ENCODE results near the gene BANP.
A peak's percentile ranks its signal among the peaks of the same experiment; 100 is the strongest.

BANP gene

DNA sequence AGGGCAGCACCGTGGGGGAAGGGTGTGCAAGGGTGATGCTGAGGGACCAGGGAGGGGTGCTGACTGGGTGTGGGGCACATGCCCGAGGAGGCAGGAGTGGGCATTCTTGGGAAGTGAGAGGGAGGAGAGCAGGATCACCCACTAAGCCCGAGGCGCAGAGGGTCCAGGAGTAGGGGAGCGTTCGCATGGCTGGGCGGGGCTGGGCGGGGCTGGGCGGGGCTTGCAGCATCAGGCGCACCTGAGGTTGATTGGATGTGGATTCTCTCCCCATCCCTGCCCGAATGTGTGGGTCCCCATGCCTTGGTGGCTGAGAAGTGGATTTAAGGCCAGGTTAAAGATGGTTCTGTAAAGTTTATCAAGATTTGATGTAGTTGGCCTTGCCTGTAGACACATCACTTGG is 14.2 kb downstream of the BANP start:
- no peak for DNase-seq (ENCODE audit: low read depth)
- TF ChIP-seq, protein P1, sequence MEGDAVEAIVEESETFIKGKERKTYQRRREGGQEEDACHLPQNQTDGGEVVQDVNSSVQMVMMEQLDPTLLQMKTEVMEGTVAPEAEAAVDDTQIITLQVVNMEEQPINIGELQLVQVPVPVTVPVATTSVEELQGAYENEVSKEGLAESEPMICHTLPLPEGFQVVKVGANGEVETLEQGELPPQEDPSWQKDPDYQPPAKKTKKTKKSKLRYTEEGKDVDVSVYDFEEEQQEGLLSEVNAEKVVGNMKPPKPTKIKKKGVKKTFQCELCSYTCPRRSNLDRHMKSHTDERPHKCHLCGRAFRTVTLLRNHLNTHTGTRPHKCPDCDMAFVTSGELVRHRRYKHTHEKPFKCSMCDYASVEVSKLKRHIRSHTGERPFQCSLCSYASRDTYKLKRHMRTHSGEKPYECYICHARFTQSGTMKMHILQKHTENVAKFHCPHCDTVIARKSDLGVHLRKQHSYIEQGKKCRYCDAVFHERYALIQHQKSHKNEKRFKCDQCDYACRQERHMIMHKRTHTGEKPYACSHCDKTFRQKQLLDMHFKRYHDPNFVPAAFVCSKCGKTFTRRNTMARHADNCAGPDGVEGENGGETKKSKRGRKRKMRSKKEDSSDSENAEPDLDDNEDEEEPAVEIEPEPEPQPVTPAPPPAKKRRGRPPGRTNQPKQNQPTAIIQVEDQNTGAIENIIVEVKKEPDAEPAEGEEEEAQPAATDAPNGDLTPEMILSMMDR (conservative IDR thresholded peaks at IDR 0.05; ENCODE audit: control insufficient read depth, insufficient read depth, low read depth, low read length): no peak
- H3K4me3 ChIP-seq (ENCODE audit: control insufficient read depth, low read depth, low read length): no peak overlapping the region

DNA sequence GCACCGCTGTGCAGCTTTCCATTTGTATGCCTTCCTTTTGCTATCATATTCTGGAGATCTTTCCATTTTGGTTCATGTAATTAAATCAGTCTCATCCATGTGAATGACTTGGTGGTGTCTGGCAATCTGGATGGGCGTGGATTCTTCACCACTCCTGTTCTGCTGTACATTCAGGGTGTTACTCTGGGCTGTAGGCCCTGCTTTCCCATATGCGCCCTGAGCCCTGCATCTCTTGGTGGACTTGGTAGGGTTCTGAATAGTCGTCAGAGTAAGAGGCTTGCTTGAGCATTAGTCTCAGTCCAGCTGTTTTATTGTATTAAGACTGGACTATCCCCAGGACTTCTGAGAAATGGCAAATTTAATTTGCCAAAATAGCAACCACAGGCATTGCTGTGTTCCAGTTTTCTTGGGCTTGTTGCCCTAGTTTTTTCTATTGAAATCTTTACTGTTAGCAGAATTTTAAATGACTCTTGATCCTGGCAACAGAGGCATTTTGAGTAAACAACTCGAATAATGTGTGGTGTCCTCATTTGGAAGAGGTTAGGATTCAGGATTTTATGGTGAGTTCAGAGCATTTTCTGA is 14.9 kb downstream of the BANP start:
- peak; percentile 69 for DNase-seq (ENCODE audit: low read depth)
- H3K4me3 ChIP-seq (ENCODE audit: control insufficient read depth, low read depth, low read length): no peak overlapping the region
- TF ChIP-seq, protein P1 (conservative IDR thresholded peaks at IDR 0.05; ENCODE audit: control insufficient read depth, insufficient read depth, low read depth, low read length): no peak

DNA sequence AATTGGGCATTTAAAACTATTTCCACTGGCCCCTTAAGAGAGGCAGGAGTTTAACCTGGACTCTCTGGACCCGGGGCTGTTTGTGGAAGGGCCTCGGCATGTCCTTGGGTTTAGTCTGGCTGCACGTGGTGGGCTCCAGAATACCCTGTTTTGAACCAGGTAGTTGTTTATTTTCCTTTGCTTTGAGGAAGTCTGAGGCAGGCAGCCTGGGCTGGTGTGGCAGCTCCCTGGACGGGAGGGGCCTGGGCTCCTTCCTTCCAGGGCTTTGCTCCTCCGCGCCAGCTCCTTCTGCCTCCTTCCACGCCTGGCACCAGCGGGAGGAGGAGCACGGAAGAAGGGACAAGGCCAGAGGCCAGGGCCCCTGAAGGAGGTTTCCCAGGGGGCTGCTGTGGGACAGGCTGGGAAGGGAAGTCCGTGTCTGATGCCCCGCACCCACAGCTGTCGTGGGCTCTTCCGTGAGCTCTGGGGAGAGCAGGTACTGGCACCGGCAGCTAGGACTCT is 15.5 kb downstream of the BANP start:
- DNase-seq (ENCODE audit: low read depth): no peak
- H3K4me3 ChIP-seq (ENCODE audit: control insufficient read depth, low read depth, low read length): no peak overlapping the region
- TF ChIP-seq, protein P1 (conservative IDR thresholded peaks at IDR 0.05; ENCODE audit: control insufficient read depth, insufficient read depth, low read depth, low read length): no peak

DNA sequence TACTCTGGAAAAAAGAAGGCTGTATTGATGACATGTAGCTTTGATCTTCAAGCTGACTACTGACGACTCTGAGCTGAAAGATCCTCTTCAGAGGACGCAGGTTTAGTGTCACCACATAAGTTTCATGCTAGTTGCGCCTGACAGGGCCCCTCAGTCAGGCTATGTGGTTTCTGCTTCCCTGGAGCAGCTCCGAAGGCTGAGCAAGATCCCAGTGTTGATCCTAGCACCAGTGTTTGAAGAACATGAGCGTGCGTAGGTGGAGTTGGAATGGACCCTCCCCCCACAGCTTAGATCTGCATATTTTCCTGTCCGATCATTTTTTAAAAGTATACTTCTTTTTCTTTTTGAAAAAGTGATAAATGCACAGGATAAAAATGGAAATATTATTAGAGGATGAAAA is 17.3 kb downstream of the BANP start:
- TF ChIP-seq, protein P1 (conservative IDR thresholded peaks at IDR 0.05; ENCODE audit: control insufficient read depth, insufficient read depth, low read depth, low read length): no peak
- peak; percentile 84 for DNase-seq (ENCODE audit: low read depth)
- H3K4me3 ChIP-seq (ENCODE audit: control insufficient read depth, low read depth, low read length): no peak overlapping the region

DNA sequence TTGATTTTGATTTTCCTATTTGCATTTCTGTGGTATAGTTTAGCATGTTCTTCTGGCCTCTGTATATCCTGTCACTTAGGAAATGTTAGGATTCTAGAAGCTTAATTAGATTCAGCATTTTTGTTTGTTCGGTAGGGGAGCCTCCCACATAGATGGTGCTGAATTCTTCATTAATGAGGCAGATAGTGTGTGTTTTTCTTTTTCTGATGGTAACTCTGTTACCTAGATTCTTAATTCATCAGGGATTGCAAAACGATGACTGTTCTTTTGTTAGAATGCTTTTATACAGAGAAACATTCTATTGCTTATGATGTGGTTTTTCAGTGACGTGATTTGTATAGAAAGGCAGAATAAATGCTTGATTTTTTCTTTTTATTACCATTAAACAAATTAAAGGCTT is 19.0 kb downstream of the BANP start:
- peak; percentile 64 for DNase-seq (ENCODE audit: low read depth)
- H3K4me3 ChIP-seq (ENCODE audit: control insufficient read depth, low read depth, low read length): no peak overlapping the region
- TF ChIP-seq, protein P1 (conservative IDR thresholded peaks at IDR 0.05; ENCODE audit: control insufficient read depth, insufficient read depth, low read depth, low read length): no peak

DNA sequence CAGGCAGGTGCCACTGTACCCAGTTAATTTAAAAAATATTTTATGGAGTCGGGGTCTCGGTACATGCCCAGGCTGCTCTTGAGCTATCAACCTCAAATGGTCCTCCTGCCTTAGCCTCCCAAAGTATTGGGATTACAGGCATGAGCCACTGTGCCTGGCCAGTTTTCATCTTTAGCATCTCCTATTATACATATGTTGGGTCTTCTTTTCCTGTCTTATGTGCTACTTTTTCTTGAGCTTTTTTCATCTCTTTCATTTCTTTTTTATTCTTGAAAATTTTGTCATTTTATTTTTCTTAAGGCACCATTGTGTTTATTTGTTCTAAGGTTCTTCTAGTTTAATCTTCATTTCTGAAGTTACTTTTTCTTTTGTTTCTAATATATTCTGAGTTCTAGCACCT is 20.7 kb downstream of the BANP start:
- DNase-seq (ENCODE audit: low read depth): no peak
- no peak overlapping the region for H3K4me3 ChIP-seq (ENCODE audit: control insufficient read depth, low read depth, low read length)
- TF ChIP-seq, protein P1 (conservative IDR thresholded peaks at IDR 0.05; ENCODE audit: control insufficient read depth, insufficient read depth, low read depth, low read length): no peak

DNA sequence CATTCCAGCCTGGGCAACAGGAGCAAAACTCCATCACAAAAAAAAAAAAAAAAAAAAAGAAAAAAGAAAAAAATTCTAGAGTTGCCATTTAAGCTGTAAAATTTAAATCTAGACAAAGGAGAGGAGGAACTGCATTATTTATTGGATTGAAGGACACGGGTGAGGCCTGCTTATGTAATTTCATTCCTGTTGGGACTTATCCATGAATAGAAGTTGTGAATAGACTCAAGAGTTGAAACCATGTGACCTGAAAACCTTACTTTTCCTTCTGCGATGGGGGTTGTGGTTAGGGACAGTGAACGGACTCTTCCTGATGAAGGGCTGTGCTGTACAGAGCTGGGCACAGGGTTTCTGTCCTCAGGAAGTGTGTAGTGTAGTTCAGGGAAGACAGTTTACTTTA is 22.5 kb downstream of the BANP start:
- no peak for DNase-seq (ENCODE audit: low read depth)
- H3K4me3 ChIP-seq (ENCODE audit: control insufficient read depth, low read depth, low read length): no peak overlapping the region
- TF ChIP-seq, protein P1 (conservative IDR thresholded peaks at IDR 0.05; ENCODE audit: control insufficient read depth, insufficient read depth, low read depth, low read length): no peak

Data from fibroblast of mammary gland (primary cell).